ENCODE results near the gene CASP5.

DNA sequence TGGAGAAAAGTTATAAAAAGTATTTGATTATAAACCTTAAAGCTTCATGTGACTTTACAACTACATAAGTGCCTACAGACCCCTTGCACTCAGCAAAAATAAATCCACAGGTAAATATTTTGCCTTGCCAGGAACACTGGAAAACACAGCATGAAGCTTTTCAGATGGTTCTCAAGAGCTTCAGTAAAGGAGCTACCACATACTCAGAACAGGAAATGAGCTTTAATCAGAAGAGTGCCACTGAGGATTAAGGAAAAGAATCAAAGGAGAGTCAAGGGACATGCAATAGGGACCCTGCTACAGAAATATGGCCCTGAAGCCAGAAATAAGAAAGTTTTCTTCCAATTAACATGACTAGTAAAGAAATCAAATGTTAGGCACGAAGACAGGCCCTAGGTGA, 10.8 kb upstream of the CASP5 start:
- TF ChIP-seq, protein P1, sequence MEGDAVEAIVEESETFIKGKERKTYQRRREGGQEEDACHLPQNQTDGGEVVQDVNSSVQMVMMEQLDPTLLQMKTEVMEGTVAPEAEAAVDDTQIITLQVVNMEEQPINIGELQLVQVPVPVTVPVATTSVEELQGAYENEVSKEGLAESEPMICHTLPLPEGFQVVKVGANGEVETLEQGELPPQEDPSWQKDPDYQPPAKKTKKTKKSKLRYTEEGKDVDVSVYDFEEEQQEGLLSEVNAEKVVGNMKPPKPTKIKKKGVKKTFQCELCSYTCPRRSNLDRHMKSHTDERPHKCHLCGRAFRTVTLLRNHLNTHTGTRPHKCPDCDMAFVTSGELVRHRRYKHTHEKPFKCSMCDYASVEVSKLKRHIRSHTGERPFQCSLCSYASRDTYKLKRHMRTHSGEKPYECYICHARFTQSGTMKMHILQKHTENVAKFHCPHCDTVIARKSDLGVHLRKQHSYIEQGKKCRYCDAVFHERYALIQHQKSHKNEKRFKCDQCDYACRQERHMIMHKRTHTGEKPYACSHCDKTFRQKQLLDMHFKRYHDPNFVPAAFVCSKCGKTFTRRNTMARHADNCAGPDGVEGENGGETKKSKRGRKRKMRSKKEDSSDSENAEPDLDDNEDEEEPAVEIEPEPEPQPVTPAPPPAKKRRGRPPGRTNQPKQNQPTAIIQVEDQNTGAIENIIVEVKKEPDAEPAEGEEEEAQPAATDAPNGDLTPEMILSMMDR (IDR thresholded peaks at IDR 0.05; ENCODE audit: insufficient read depth, low read length, poor library complexity, severe bottlenecking), result no peak
- no peak for TF ChIP-seq EZH2phosphoT487 (conservative IDR thresholded peaks at IDR 0.05; ENCODE audit: low read length)

All from SU-DHL-6 (cell line).